GM12878 (cell line): Measurements from ENCODE around the gene TLL2. TPM values are rescaled to one million over a fixed set of nuclear protein-coding genes. Genes with fewer than 3 reads are reported as not detected.

Experiments used
- ATAC-seq: fragments of 200-7000 bp; cut with Tn5 transposase; 3 replicates; pipeline ENCODE4 v1.9.1; 2020; ENCODE audit warnings: mild to moderate bottlenecking, moderate library complexity
- BruUV-seq: library from RNA; stranded (reverse); fragments of 400-500 nt; replicated peaks from 2 replicates; lab custom pipeline; 2021; lab: Mats Ljungman, UMichigan
- CTCF ChIA-PET: fragments of 300-600 bp; sonication (Branson Sonifier 250); formaldehyde crosslinking; extraction: SDS; loops from one replicate; lab custom pipeline; 2021; ENCODE audit warnings: inconsistent platforms; lab: Yijun Ruan, JAX
- POLR2A ChIA-PET: fragments of 350-600 bp; formaldehyde crosslinking; extraction: SDS; loops from one replicate; lab custom pipeline; 2021; ENCODE audit warnings: inconsistent platforms; lab: Charles Lee
- RAD21 ChIA-PET: fragments of 300-600 bp; sonication (Branson Sonifier 250); formaldehyde crosslinking; loops from one replicate; lab custom pipeline; 2023; ENCODE audit warnings: antibody characterized with exemption; ENCODE audit not compliant: unreplicated experiment; lab: Charles Lee
- SMC1A ChIA-PET: fragments of 300-600 bp; sonication (Branson Sonifier 250); formaldehyde crosslinking; loops from one replicate; lab custom pipeline; 2023; ENCODE audit not compliant: unreplicated experiment, uncharacterized antibody; lab: Charles Lee
- DNase-seq: peaks from one replicate; pipeline ENCODE4 v3.0.0-alpha.2; 2011; ENCODE audit warnings: low read depth, low spot score
- FAIRE-seq: peaks from 3 replicates; lab custom pipeline; 2011; peaks lifted over from hg19 to GRCh38; lab: Jason Lieb, UNC
- H2AFZ ChIP-seq: 2 replicates; pipeline ENCODE4 v1.6.0; 2011; ENCODE audit warnings: low read depth, low read length, control low read depth; ENCODE audit not compliant: control insufficient read depth
- H3K27ac ChIP-seq: 2 replicates; pipeline ENCODE4 v1.5.1; 2011; ENCODE audit warnings: control low read depth; ENCODE audit not compliant: control insufficient read depth, insufficient read depth
- H3K27me3 ChIP-seq, 2 experiments: replicated peaks in 1 of 2; 2 replicates each; pipeline versions ENCODE4 v1.6.0 to v1.6.1; 2011; ENCODE audit warnings: low read length in 1 of 2; ENCODE audit not compliant: control insufficient read depth in 2 of 2, insufficient read depth in 2 of 2
- H3K36me3 ChIP-seq, 2 experiments: 2 replicates each; pipeline ENCODE4 v1.5.1; 2011; ENCODE audit warnings: low read length in 1 of 2; ENCODE audit not compliant: control insufficient read depth in 2 of 2, insufficient read depth in 2 of 2
- H3K4me1 ChIP-seq: 2 replicates; pipeline ENCODE4 v1.6.1; 2011; ENCODE audit warnings: mild to moderate bottlenecking, low read length, moderate library complexity, mixed read lengths; ENCODE audit not compliant: control insufficient read depth, insufficient read depth
- H3K4me2 ChIP-seq: 2 replicates; pipeline ENCODE4 v1.6.0; 2011; ENCODE audit warnings: control low read depth; ENCODE audit not compliant: control insufficient read depth, insufficient read depth
- H3K4me3 ChIP-seq: fragments of 200-600 bp; sonication (generic); 2 replicates; pipeline ENCODE4 v1.5.1; 2016
- H3K79me2 ChIP-seq: 2 replicates; pipeline ENCODE4 v1.6.0; 2011; ENCODE audit warnings: low read length; ENCODE audit not compliant: control insufficient read depth, insufficient read depth
- H3K9ac ChIP-seq: 2 replicates; pipeline ENCODE4 v1.8.0; 2011; ENCODE audit warnings: low read length, control low read depth, mixed read lengths; ENCODE audit not compliant: control insufficient read depth, insufficient read depth
- H3K9me3 ChIP-seq: replicated peaks from 3 replicates; pipeline ENCODE4 v1.5.1; 2011; ENCODE audit warnings: mild to moderate bottlenecking, low read length; ENCODE audit not compliant: control insufficient read depth, insufficient read depth
- H4K20me1 ChIP-seq: 2 replicates; pipeline ENCODE4 v1.6.0; 2011; ENCODE audit not compliant: control insufficient read depth, insufficient read depth
- ASH2L ChIP-seq: fragments of 300-600, 200-600 bp; sonication (generic); IDR thresholded peaks from 2 replicates; pipeline ENCODE4 v1.6.1; 2017; ENCODE audit warnings: low read depth, mild to moderate bottlenecking, borderline replicate concordance
- BMI1 ChIP-seq: fragments of 450-650 bp; IDR thresholded peaks from 2 replicates; pipeline ENCODE4 v1.6.1; 2016; ENCODE audit warnings: mild to moderate bottlenecking, moderate library complexity, borderline replicate concordance
- CBX5 ChIP-seq: sonication (generic); IDR thresholded peaks from 2 replicates; pipeline ENCODE4 v1.6.1; 2016; ENCODE audit warnings: low read depth, moderate library complexity, mild to moderate bottlenecking, inconsistent platforms
- DPF2 ChIP-seq: fragments of 450-650 bp; IDR thresholded peaks from 2 replicates; pipeline ENCODE4 v1.6.1; 2017; ENCODE audit warnings: mild to moderate bottlenecking
- EGR1 ChIP-seq, 2 experiments: IDR thresholded peaks; 1 replicate in 1 of 2; 2 replicates in 1 of 2; pipeline ENCODE4 v1.6.1; 2011 to 2012; ENCODE audit warnings: low read depth in 2 of 2, low read length in 2 of 2, borderline replicate concordance in 1 of 2, mild to moderate bottlenecking in 1 of 2, moderate library complexity in 1 of 2
- JUNB ChIP-seq: IDR thresholded peaks from 2 replicates; pipeline ENCODE4 v1.6.1; 2016; ENCODE audit warnings: antibody characterized with exemption, mild to moderate bottlenecking
- KAT2A ChIP-seq: conservative IDR thresholded peaks from 2 replicates; pipeline ENCODE4 v1.6.1; 2011; ENCODE audit warnings: low read depth, low read length; ENCODE audit not compliant: control insufficient read depth
- NFIC ChIP-seq: IDR thresholded peaks from 2 replicates; pipeline ENCODE4 v1.6.1; 2012; ENCODE audit warnings: low read depth, mild to moderate bottlenecking, inconsistent platforms, low read length, moderate library complexity
- POLR2AphosphoS2 ChIP-seq: IDR thresholded peaks from 2 replicates; pipeline ENCODE4 v1.6.1; 2011; ENCODE audit warnings: low read depth, mild to moderate bottlenecking, low read length, improper control_type of control experiment, moderate library complexity
- SMARCA5 ChIP-seq: fragments of 450-650 bp; IDR thresholded peaks from 2 replicates; pipeline ENCODE4 v1.6.1; 2017; ENCODE audit warnings: mild to moderate bottlenecking
- WGBS: methylation state at CpG from one replicate; pipeline ENCODE4 v1.1.6; 2016; ENCODE audit warnings: low lambda C conversion rate; ENCODE audit not compliant: insufficient replicate concordance, insufficient coverage; ENCODE audit errors: missing lambda C conversion rate; 5-methylcytosine and 5-hydroxymethylcytosine counted together
- in situ Hi-C: fragments of 300-500 bp; cut with MboI; formaldehyde crosslinking; loops from 9 replicates; pipeline ENCODE4 v1.14.3; 2018; ENCODE audit warnings: mixed read lengths
- intact Hi-C: fragments of 100-400 bp; cut with micrococcal nuclease; formaldehyde crosslinking; loops from one replicate; pipeline ENCODE4 v1.14.2; 2022; ENCODE audit not compliant: unreplicated experiment
- polyA plus RNA-seq, 11 experiments: library from polyadenylated mRNA; depleted of rRNA in 4 of 11; unstranded in 6 of 11; stranded (reverse) in 5 of 11; fragments of >200 nt; fragmentation: Nextera tagmentation in 4 of 11; fragmentation: Illumina TruSeq in 1 of 11; extraction: Ambion mirVana in 4 of 11; extraction: Trizol in 1 of 11; gene quantifications; 1 replicate in 1 of 11; 2 replicates in 10 of 11; pipeline versions ENCODE4 v1.2.1 to v1.2.3, GENCODE V29; 2011 to 2016; ENCODE audit warnings: inconsistent platforms in 2 of 11, missing spikeins in 2 of 11, low read depth in 1 of 11
- total RNA-seq, 4 experiments: library from RNA; depleted of rRNA in 3 of 4; stranded (reverse); fragments of >200 nt in 3 of 4; fragmentation: Illumina TruSeq in 1 of 4; extraction: Trizol in 1 of 4; gene quantifications; 2 replicates each; pipeline versions ENCODE4 v1.2.1 to v1.2.3, GENCODE V29; 2013 to 2021
- TF ChIP-seq, protein P1 (sequence below): IDR thresholded peaks from 2 replicates; pipeline ENCODE4 v1.6.1; 2011; ENCODE audit warnings: borderline replicate concordance, low read depth, mild to moderate bottlenecking, moderate library complexity, low read length; ENCODE audit not compliant: insufficient read depth, poor library complexity, severe bottlenecking
- TF ChIP-seq, protein P2 (sequence below): fragments of 450-650 bp; IDR thresholded peaks from 2 replicates; pipeline ENCODE4 v1.6.1; 2017; ENCODE audit warnings: mild to moderate bottlenecking, low read depth, inconsistent platforms; ENCODE audit not compliant: poor library complexity, severe bottlenecking
- TF ChIP-seq, protein P3 (sequence below): IDR thresholded peaks from 2 replicates; pipeline ENCODE4 v1.6.1; 2012; ENCODE audit warnings: low read length, inconsistent platforms

Gene TLL2
- total and polyA plus RNA-seq, 10 of the 15 experiments (the other 5 are each of a cell fraction or from before 2014, with no cell fraction given), result 0.02 to 2.1 (median 0.52) TPM

DNA sequence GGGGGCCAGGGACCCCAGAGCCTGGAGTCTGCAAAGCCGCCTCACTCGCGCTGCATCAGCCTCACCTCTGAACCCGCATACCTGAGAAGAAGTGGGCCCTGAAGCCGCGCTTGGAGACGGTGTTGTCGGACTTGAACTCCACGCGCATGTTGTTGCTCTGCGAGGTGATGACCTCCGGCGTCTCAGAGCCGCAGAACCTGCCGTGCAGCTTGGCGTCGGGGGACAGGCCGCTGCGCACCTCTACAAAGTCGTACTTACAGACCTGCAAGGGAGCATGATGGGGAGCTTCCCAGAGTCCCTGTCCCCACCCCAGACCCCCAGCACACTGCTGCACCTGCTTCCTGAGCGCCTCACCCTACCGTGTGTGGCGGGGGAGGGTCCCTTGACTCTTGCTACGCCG is 129.2 kb downstream of the TLL2 start:
- RAD21 ChIA-PET, result no interaction called here
- intact Hi-C loops, result no loop called here
- no peak for TF ChIP-seq NFIC
- TF ChIP-seq ASH2L, result no peak
- no peak for TF ChIP-seq CBX5
- TF ChIP-seq EGR1 (IDR thresholded peaks at IDR 0.05; ENCODE audit: borderline replicate concordance in 1 of 2, low read depth in 2 of 2, low read length in 2 of 2), result no peak
- TF ChIP-seq POLR2AphosphoS2, result no peak
- TF ChIP-seq KAT2A, result no peak
- no peak for TF ChIP-seq DPF2
- Histone ChIP-seq H4K20me1 (no peaks in the 10 kb centered on the region), H3K27ac (no peak overlapping the region), H3K27me3 (peaks cover 0 to 2% of the 10 kb centered on the region in 2 experiments; a peak in 3 of 4 replicates), H3K9ac (no peak overlapping the region), H2AFZ (no peak overlapping the region), H3K79me2 (no peaks in the 10 kb centered on the region), H3K36me3 (no peaks in the 10 kb centered on the region), H3K4me3 (no peak overlapping the region), H3K4me1 (no peaks in the 10 kb centered on the region), H3K4me2 (no peak overlapping the region), H3K9me3 (no peaks in the 10 kb centered on the region)
- BruUV-seq, result no TSS peak
- SMC1A ChIA-PET, result interaction anchor here (1.2 kb wide), 1 partner anchor 10 kb away, joined by 4 read pairs; no protein-coding TSS in a partner anchor
- in situ Hi-C loops, result no loop called here
- POLR2A ChIA-PET, result no interaction called here
- no peak for FAIRE-seq
- no peak for ATAC-seq
- 66% methylated on average over 25 of the region's 25 CpGs for WGBS
- DNase-seq, result no peak
- CTCF ChIA-PET, result interaction anchor here (1.0 to 2.6 kb wide), 3 partner anchors 8 to 11 kb away, joined by 3 to 14 read pairs (median 9); no protein-coding TSS in a partner anchor

DNA sequence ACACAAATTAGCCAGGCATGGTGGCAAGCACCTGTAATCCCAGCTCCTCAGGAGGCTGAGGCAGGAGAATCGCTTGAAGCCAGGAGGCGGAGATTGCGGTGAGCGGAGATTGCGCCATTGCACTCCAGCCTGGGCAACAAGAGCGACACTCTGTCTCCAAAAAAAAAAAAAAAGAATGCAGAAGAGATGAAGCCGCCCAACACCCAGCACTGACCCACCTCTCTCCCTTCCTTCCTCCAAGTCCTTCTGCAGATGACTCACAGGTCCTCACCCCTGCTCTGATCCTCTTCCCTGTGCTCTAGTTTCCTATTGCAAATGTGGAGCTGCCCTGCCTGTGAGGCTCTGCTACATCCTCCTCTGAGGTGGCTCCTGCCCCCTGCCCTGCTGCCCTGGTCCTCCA is 132.9 kb downstream of the TLL2 start:
- no peaks in the 10 kb centered on the region for H3K79me2 ChIP-seq
- intact Hi-C loops, result no loop called here
- no peak overlapping the region for H2AFZ ChIP-seq
- no peak for ATAC-seq
- FAIRE-seq, result no peak
- H3K9me3 ChIP-seq, result no peaks in the 10 kb centered on the region
- RAD21 ChIA-PET, result no interaction called here
- no peak overlapping the region for H3K4me3 ChIP-seq
- H3K4me1 ChIP-seq, result no peaks in the 10 kb centered on the region
- SMC1A ChIA-PET, result no interaction called here
- BruUV-seq, result no TSS peak
- H3K36me3 ChIP-seq, result no peaks in the 10 kb centered on the region
- H3K27me3 ChIP-seq, result no peaks in the 10 kb centered on the region; a peak in 2 of 4 replicates
- CTCF ChIA-PET, result no interaction called here
- no peak overlapping the region for H3K27ac ChIP-seq
- H3K4me2 ChIP-seq, result no peak overlapping the region
- POLR2A ChIA-PET, result no interaction called here
- in situ Hi-C loops, result no loop called here
- H3K9ac ChIP-seq, result no peak overlapping the region
- no peak for DNase-seq
- no peaks in the 10 kb centered on the region for H4K20me1 ChIP-seq
- 63% methylated on average over 1 of the region's 7 CpGs for WGBS
- TF ChIP-seq, protein P1, sequence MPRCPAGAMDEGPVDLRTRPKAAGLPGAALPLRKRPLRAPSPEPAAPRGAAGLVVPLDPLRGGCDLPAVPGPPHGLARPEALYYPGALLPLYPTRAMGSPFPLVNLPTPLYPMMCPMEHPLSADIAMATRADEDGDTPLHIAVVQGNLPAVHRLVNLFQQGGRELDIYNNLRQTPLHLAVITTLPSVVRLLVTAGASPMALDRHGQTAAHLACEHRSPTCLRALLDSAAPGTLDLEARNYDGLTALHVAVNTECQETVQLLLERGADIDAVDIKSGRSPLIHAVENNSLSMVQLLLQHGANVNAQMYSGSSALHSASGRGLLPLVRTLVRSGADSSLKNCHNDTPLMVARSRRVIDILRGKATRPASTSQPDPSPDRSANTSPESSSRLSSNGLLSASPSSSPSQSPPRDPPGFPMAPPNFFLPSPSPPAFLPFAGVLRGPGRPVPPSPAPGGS, result no peak
- no peak for TF ChIP-seq BMI1
- TF ChIP-seq JUNB, result no peak
- TF ChIP-seq SMARCA5, result no peak
- TF ChIP-seq, protein P2, sequence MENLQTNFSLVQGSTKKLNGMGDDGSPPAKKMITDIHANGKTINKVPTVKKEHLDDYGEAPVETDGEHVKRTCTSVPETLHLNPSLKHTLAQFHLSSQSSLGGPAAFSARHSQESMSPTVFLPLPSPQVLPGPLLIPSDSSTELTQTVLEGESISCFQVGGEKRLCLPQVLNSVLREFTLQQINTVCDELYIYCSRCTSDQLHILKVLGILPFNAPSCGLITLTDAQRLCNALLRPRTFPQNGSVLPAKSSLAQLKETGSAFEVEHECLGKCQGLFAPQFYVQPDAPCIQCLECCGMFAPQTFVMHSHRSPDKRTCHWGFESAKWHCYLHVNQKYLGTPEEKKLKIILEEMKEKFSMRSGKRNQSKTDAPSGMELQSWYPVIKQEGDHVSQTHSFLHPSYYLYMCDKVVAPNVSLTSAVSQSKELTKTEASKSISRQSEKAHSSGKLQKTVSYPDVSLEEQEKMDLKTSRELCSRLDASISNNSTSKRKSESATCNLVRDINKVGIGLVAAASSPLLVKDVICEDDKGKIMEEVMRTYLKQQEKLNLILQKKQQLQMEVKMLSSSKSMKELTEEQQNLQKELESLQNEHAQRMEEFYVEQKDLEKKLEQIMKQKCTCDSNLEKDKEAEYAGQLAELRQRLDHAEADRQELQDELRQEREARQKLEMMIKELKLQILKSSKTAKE, result no peak
- TF ChIP-seq, protein P3, sequence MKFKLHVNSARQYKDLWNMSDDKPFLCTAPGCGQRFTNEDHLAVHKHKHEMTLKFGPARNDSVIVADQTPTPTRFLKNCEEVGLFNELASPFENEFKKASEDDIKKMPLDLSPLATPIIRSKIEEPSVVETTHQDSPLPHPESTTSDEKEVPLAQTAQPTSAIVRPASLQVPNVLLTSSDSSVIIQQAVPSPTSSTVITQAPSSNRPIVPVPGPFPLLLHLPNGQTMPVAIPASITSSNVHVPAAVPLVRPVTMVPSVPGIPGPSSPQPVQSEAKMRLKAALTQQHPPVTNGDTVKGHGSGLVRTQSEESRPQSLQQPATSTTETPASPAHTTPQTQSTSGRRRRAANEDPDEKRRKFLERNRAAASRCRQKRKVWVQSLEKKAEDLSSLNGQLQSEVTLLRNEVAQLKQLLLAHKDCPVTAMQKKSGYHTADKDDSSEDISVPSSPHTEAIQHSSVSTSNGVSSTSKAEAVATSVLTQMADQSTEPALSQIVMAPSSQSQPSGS, result no peak
